Fibroblast of pulmonary artery (primary cell): ENCODE measurements around the gene AHI1.

Experiments used
- DNase-seq: peaks from one replicate; pipeline ENCODE4 v3.0.0-alpha.2; 2010; ENCODE audit warnings: low read depth
- H3K4me3 ChIP-seq: replicated peaks from 2 replicates; pipeline ENCODE4 v1.5.1; 2011; ENCODE audit warnings: low read depth, mild to moderate bottlenecking, control low read depth, low read length, moderate library complexity
- CTCF ChIP-seq: IDR thresholded peaks from 2 replicates; pipeline ENCODE4 v1.5.1; 2011; ENCODE audit warnings: mild to moderate bottlenecking, control low read depth, low read length, inconsistent platforms; ENCODE audit errors: missing control alignments

Gene AHI1

GRCh38 chr6:135282395-135282794 is 215.1 kb downstream of the AHI1 start:
- H3K4me3 ChIP-seq: no peak overlapping the region
- no peak for TF ChIP-seq CTCF
- DNase-seq: no peak

DNA sequence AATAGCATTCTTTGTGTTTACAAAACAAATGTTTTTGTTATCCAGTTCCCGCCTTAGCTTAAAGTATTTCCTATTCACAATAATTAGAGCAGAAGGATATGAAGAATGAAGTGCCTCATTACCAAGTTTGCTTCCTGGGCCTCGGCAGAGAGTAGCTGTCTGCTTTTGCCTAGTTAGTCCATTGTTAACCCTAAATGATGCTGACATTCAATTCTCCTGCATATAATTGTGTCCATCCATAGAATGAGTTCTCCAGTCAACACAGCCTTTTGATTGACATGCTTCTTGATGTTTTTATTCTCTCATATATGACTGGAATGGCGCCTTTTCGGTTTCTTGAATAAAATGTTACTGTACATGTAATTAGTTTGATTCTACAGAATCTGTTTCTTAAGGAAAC is 215.6 kb downstream of the AHI1 start:
- DNase-seq: no peak
- no peak for TF ChIP-seq CTCF
- no peak overlapping the region for H3K4me3 ChIP-seq

- no peak overlapping the region for H3K4me3 ChIP-seq
- no peak for TF ChIP-seq CTCF
- no peak for DNase-seq
These were observed 216.3 kb downstream of the AHI1 start for GRCh38 chr6:135281227-135281626.

- DNase-seq: peak; percentile 71
- TF ChIP-seq CTCF: no peak
- no peak overlapping the region for H3K4me3 ChIP-seq
These were observed 217.0 kb downstream of the AHI1 start for GRCh38 chr6:135280375-135281136.

- no peak for DNase-seq
- no peak overlapping the region for H3K4me3 ChIP-seq
- no peak for TF ChIP-seq CTCF
These were observed 220.1 kb downstream of the AHI1 start for GRCh38 chr6:135277422-135277821.

DNA sequence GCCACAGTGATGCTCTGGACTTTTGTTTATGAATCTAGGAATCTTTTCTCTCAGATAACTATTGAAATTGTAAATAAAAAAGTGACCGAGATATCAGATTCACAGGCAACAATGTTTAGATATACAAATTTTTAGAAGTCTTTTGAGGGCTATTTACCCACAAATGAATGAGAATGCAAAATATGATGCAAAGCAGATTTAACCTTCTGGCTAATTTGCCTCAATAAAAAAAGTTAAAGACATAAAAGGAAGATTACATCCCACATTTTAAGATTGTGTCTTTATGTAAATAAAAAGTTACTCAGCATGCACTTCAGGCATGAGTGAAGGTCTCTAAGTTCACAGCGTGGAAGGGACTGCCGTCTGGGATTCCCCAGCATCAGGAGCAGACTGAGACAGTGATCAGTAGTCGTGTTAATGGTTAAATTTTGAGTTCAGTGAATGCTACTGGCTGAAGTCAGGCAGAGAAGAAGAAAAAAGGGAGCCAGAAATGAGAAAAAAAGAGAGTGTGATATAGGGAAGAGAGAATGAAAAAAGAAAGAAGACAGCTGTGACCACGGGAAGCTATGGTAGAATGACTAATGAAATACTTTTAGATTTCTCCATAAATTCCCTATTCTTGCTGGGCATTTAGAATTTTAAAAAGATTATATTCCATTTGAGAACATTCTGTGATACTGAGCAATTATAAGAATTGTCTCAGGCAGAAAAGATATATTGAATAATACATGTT is 222.8 kb downstream of the AHI1 start:
- H3K4me3 ChIP-seq: no peak overlapping the region
- TF ChIP-seq CTCF: no peak
- no peak for DNase-seq

DNA sequence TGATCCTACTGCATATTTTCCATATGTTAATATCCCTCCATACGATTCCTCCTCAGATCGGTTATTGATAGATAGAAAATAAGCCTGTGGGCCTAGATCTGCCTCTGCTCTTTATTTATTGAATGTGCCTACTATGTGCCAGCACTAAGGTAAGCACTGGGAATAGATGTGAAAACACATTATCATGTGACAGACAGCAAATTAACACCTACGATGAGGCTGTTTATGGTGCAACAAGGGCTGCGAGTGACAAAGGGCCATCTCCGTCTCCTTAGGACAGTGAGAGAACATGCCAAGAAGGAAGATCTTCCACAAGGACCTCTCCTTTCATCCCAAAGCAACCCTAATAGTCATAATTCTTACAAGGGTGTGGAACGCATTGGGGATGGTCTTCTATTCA is 225.9 kb downstream of the AHI1 start:
- H3K4me3 ChIP-seq: no peak overlapping the region
- DNase-seq: no peak
- no peak for TF ChIP-seq CTCF
